IMR-90 (cell line): ENCODE results near the gene H3-3A. TPM values are rescaled to one million over a fixed set of nuclear protein-coding genes. Genes with fewer than 3 reads are reported as not detected.

Experiments
- ATAC-seq: fragments of 200-7000 bp; cut with Tn5 transposase; 2 replicates; pipeline ENCODE4 v1.9.1; 2020; ENCODE audit warnings: low read depth, mild to moderate bottlenecking, moderate library complexity
- BruUV-seq: library from RNA; stranded (reverse); fragments of 400-500 nt; replicated peaks from 2 replicates; lab custom pipeline; 2021; lab: Mats Ljungman, UMichigan
- CTCF ChIA-PET: fragments of 300-600 bp; formaldehyde crosslinking; extraction: SDS; loops from one replicate; lab custom pipeline; 2021; ENCODE audit warnings: antibody characterized with exemption; lab: Yijun Ruan, JAX
- POLR2A ChIA-PET: fragments of 300-600 bp; sonication (Branson Sonifier 250); formaldehyde crosslinking; loops from one replicate; lab custom pipeline; 2022; ENCODE audit warnings: antibody characterized with exemption; ENCODE audit not compliant: unreplicated experiment; lab: Charles Lee
- DNase-seq: peaks from one replicate; pipeline ENCODE4 v3.0.0; 2013
- H2AFZ ChIP-seq: replicated peaks from 2 replicates; pipeline ENCODE3; 2013; ENCODE audit warnings: low read length, mild to moderate bottlenecking; ENCODE audit not compliant: poor library complexity
- H2AK5ac ChIP-seq: 2 replicates; pipeline ENCODE4 v1.6.1; 2013; ENCODE audit warnings: low read depth, low read length, inconsistent platforms
- H2AK9ac ChIP-seq: replicated peaks from 2 replicates; pipeline ENCODE3; 2013; ENCODE audit warnings: mild to moderate bottlenecking, low read depth, low read length, moderate library complexity; ENCODE audit not compliant: poor library complexity
- H2BK120ac ChIP-seq: 2 replicates; pipeline ENCODE4 v1.6.1; 2013; ENCODE audit warnings: low read depth, low read length, inconsistent platforms
- H2BK15ac ChIP-seq: 3 replicates; pipeline ENCODE4 v1.6.1; 2013; ENCODE audit warnings: low read depth, low read length, inconsistent platforms
- H2BK20ac ChIP-seq: 2 replicates; pipeline ENCODE4 v1.6.1; 2013; ENCODE audit warnings: low read depth, mild to moderate bottlenecking, inconsistent platforms, low read length, moderate library complexity
- H2BK5ac ChIP-seq: 2 replicates; pipeline ENCODE4 v1.6.1; 2013; ENCODE audit warnings: mild to moderate bottlenecking, low read depth, low read length, inconsistent platforms; ENCODE audit not compliant: poor library complexity, severe bottlenecking
- H3K14ac ChIP-seq: replicated peaks from 2 replicates; pipeline ENCODE4 v1.6.1; 2013; ENCODE audit warnings: low read depth, low read length, inconsistent platforms
- H3K18ac ChIP-seq: 2 replicates; pipeline ENCODE4 v1.6.1; 2013; ENCODE audit warnings: low read depth, low read length, control low read depth
- H3K23ac ChIP-seq: 2 replicates; pipeline ENCODE4 v1.6.1; 2013; ENCODE audit warnings: low read depth, low read length, inconsistent platforms
- H3K27ac ChIP-seq: 2 replicates; pipeline ENCODE4 v1.5.1; 2013; ENCODE audit warnings: mild to moderate bottlenecking, control low read depth, low read length; ENCODE audit not compliant: insufficient read depth
- H3K27me3 ChIP-seq: 2 replicates; pipeline ENCODE4 v1.6.1; 2013; ENCODE audit warnings: low read length; ENCODE audit not compliant: control insufficient read depth, insufficient read depth
- H3K36me3 ChIP-seq: 2 replicates; pipeline ENCODE4 v1.6.1; 2013; ENCODE audit warnings: low read length, mixed read lengths; ENCODE audit not compliant: control insufficient read depth, insufficient read depth
- H3K4ac ChIP-seq: 2 replicates; pipeline ENCODE4 v1.6.1; 2013; ENCODE audit warnings: low read depth, low read length, inconsistent platforms
- H3K4me1 ChIP-seq: 2 replicates; pipeline ENCODE4 v1.6.1; 2013; ENCODE audit warnings: low read length, mixed read lengths; ENCODE audit not compliant: control insufficient read depth, insufficient read depth
- H3K4me2 ChIP-seq: 2 replicates; pipeline ENCODE4 v1.6.1; 2013; ENCODE audit warnings: low read depth, mild to moderate bottlenecking, control low read depth, low read length, moderate library complexity
- H3K4me3 ChIP-seq: 2 replicates; pipeline ENCODE4 v1.5.1; 2013; ENCODE audit warnings: low read depth, mild to moderate bottlenecking, control low read depth, low read length, moderate library complexity; ENCODE audit not compliant: insufficient read depth
- H3K56ac ChIP-seq: 2 replicates; pipeline ENCODE4 v1.6.1; 2013; ENCODE audit warnings: low read length, inconsistent platforms; ENCODE audit not compliant: insufficient read depth; ENCODE audit errors: extremely low read depth
- H3K79me1 ChIP-seq, 2 experiments: 2 replicates each; pipeline ENCODE4 v1.6.1; 2013; ENCODE audit warnings: low read length in 2 of 2, inconsistent platforms in 1 of 2, low read depth in 1 of 2
- H3K9ac ChIP-seq: 2 replicates; pipeline ENCODE4 v1.6.1; 2013; ENCODE audit warnings: low read depth, low read length, control low read depth
- H3K9me1 ChIP-seq: 2 replicates; pipeline ENCODE4 v1.6.1; 2013; ENCODE audit warnings: low read length, inconsistent platforms; ENCODE audit not compliant: insufficient read depth
- H3K9me3 ChIP-seq: 2 replicates; pipeline ENCODE4 v1.6.1; 2013; ENCODE audit warnings: low read length; ENCODE audit not compliant: control insufficient read depth, insufficient read depth
- H4K20me1 ChIP-seq: 2 replicates; pipeline ENCODE4 v1.6.1; 2013; ENCODE audit warnings: low read length, inconsistent platforms; ENCODE audit not compliant: insufficient read depth
- H4K5ac ChIP-seq: 2 replicates; pipeline ENCODE4 v1.6.1; 2013; ENCODE audit warnings: mild to moderate bottlenecking, low read depth, low read length, control low read depth
- H4K8ac ChIP-seq, 2 experiments: 2 replicates each; pipeline ENCODE4 v1.6.1; 2013; ENCODE audit warnings: low read depth in 2 of 2, low read length in 2 of 2, control low read depth in 1 of 2, inconsistent platforms in 1 of 2
- H4K91ac ChIP-seq: 2 replicates; pipeline ENCODE4 v1.6.1; 2013; ENCODE audit warnings: low read depth, low read length, inconsistent platforms; ENCODE audit not compliant: insufficient read depth
- BHLHE40 ChIP-seq: fragments of 150-350 bp; IDR thresholded peaks from 2 replicates; pipeline ENCODE4 v1.6.1; 2016; ENCODE audit warnings: mild to moderate bottlenecking, low read depth, low read length
- CEBPB ChIP-seq: IDR thresholded peaks from 2 replicates; pipeline ENCODE4 v1.6.1; 2012; ENCODE audit warnings: low read depth, low read length, improper control_type of control experiment
- CHD1 ChIP-seq: IDR thresholded peaks from 2 replicates; pipeline ENCODE4 v1.6.1; 2012; ENCODE audit warnings: low read depth, low read length, improper control_type of control experiment
- FOS ChIP-seq: fragments of 150-350 bp; IDR thresholded peaks from 2 replicates; pipeline ENCODE4 v1.6.1; 2016; ENCODE audit warnings: low read depth, low read length
- MAFK ChIP-seq: IDR thresholded peaks from 2 replicates; pipeline ENCODE4 v1.6.1; 2012; ENCODE audit warnings: low read depth, low read length, improper control_type of control experiment
- MAZ ChIP-seq: IDR thresholded peaks from 2 replicates; pipeline ENCODE4 v1.6.1; 2012; ENCODE audit warnings: low read depth, mild to moderate bottlenecking, low read length, improper control_type of control experiment, moderate library complexity, borderline replicate concordance
- MXI1 ChIP-seq: IDR thresholded peaks from 2 replicates; pipeline ENCODE4 v1.6.1; 2012; ENCODE audit warnings: low read depth, mild to moderate bottlenecking, low read length, moderate library complexity, borderline replicate concordance
- NFE2L2 ChIP-seq: fragments of 150-350 bp; IDR thresholded peaks from 2 replicates; pipeline ENCODE4 v1.6.1; 2016; ENCODE audit warnings: low read depth, mild to moderate bottlenecking, low read length
- POLR2A ChIP-seq: IDR thresholded peaks from 2 replicates; pipeline ENCODE4 v1.6.1; 2012; ENCODE audit warnings: mild to moderate bottlenecking, low read depth, low read length
- RAD21 ChIP-seq: IDR thresholded peaks from 2 replicates; pipeline ENCODE4 v1.6.1; 2012; ENCODE audit warnings: low read length, improper control_type of control experiment
- RCOR1 ChIP-seq: IDR thresholded peaks from 2 replicates; pipeline ENCODE4 v1.6.1; 2012; ENCODE audit warnings: mild to moderate bottlenecking, low read length, improper control_type of control experiment; ENCODE audit not compliant: insufficient replicate concordance
- RFX5 ChIP-seq: IDR thresholded peaks from 2 replicates; pipeline ENCODE4 v1.8.0; 2012; ENCODE audit warnings: low read depth, mild to moderate bottlenecking, low read length, moderate library complexity
- SMC3 ChIP-seq: fragments of 150-350 bp; IDR thresholded peaks from 2 replicates; pipeline ENCODE4 v1.6.1; 2016; ENCODE audit warnings: low read depth, mild to moderate bottlenecking, antibody characterized with exemption, low read length, moderate library complexity
- USF2 ChIP-seq: fragments of 150-350 bp; IDR thresholded peaks from 2 replicates; pipeline ENCODE4 v1.6.1; 2017; ENCODE audit warnings: mild to moderate bottlenecking, antibody characterized with exemption, low read length, low read depth
- WGBS, 2 experiments: methylation state at CpG; one replicate each; pipeline versions ENCODE4 v1.1.5 to v1.1.7; 2013; ENCODE audit warnings: missing lambda C conversion rate in 2 of 2; ENCODE audit not compliant: insufficient read length in 1 of 2; ENCODE audit errors: extremely low coverage in 2 of 2; 5-methylcytosine and 5-hydroxymethylcytosine counted together
- dilution Hi-C: fragments of 300-500 bp; cut with HindIII; formaldehyde crosslinking; loops from one replicate; pipeline ENCODE4 v1.14.3; 2018; ENCODE audit warnings: low sequenced_read_pairs; ENCODE audit not compliant: unreplicated experiment
- in situ Hi-C: fragments of 300-500 bp; cut with MboI; formaldehyde crosslinking; loops from 3 replicates; pipeline ENCODE4 v1.14.3; 2019; ENCODE audit warnings: low sequenced_read_pairs, inconsistent platforms, mixed read lengths
- intact Hi-C: fragments of 100-400 bp; cut with micrococcal nuclease; formaldehyde crosslinking; loops from 2 replicates; pipeline ENCODE4 v1.10.0; 2022
- polyA plus RNA-seq, 3 experiments: library from polyadenylated mRNA; depleted of rRNA; stranded (reverse); fragments of >200 nt; gene quantifications; 2 replicates each; pipeline ENCODE4 v1.2.3, GENCODE V29; 2012; ENCODE audit warnings: low replicate concordance in 1 of 3
- total RNA-seq: library from RNA; depleted of rRNA; stranded (reverse); fragments of >200 nt; gene quantifications from 2 replicates; pipeline ENCODE4 v1.2.3, GENCODE V29; 2012
- TF ChIP-seq, protein P1 (sequence below): conservative IDR thresholded peaks from 2 replicates; pipeline ENCODE4 v1.5.1; 2012; ENCODE audit warnings: mild to moderate bottlenecking, low read depth, low read length, improper control_type of control experiment
- TF ChIP-seq, protein P2 (sequence below): fragments of 150-350 bp; IDR thresholded peaks from 2 replicates; pipeline ENCODE4 v1.6.1; 2016; ENCODE audit warnings: low read depth, mild to moderate bottlenecking, low read length, moderate library complexity, borderline replicate concordance

H3-3A gene
- total and polyA plus RNA-seq, 2 of the 4 experiments (the other 2 are of a cell fraction) = 188 to 256 TPM

DNA sequence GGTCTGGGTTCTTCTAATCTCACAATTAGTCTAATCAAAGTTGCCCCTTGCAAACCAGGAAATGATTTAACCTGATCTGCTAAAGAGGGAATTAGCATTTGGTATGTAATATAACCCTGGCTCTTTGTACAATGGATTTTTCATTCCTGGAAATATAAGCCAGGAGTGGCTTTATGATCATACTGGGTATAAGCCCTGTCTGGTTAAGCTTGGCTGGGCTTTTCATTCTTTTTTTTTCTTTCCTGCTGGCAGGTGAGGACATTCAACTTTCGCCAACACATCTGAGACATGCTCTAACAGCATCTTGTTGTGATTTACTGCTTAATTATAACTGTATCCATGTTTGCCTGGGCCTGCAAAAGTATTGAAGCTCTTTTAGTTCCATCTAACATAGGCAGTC lies 42.9 kb upstream of the H3-3A start:
- TF ChIP-seq RFX5 = no peak
- no peak for TF ChIP-seq RCOR1
- TF ChIP-seq POLR2A = no peak
- TF ChIP-seq BHLHE40 = no peak
- TF ChIP-seq FOS = no peak
- TF ChIP-seq NFE2L2 = no peak
- no peak for TF ChIP-seq MAZ
- no peak for TF ChIP-seq MAFK
- TF ChIP-seq CHD1 = no peak
- TF ChIP-seq RAD21 = no peak
- no peak for TF ChIP-seq USF2
- TF ChIP-seq, protein P1, sequence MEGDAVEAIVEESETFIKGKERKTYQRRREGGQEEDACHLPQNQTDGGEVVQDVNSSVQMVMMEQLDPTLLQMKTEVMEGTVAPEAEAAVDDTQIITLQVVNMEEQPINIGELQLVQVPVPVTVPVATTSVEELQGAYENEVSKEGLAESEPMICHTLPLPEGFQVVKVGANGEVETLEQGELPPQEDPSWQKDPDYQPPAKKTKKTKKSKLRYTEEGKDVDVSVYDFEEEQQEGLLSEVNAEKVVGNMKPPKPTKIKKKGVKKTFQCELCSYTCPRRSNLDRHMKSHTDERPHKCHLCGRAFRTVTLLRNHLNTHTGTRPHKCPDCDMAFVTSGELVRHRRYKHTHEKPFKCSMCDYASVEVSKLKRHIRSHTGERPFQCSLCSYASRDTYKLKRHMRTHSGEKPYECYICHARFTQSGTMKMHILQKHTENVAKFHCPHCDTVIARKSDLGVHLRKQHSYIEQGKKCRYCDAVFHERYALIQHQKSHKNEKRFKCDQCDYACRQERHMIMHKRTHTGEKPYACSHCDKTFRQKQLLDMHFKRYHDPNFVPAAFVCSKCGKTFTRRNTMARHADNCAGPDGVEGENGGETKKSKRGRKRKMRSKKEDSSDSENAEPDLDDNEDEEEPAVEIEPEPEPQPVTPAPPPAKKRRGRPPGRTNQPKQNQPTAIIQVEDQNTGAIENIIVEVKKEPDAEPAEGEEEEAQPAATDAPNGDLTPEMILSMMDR = no peak
- no peak for TF ChIP-seq MXI1
- no peak for TF ChIP-seq SMC3
- TF ChIP-seq, protein P2, sequence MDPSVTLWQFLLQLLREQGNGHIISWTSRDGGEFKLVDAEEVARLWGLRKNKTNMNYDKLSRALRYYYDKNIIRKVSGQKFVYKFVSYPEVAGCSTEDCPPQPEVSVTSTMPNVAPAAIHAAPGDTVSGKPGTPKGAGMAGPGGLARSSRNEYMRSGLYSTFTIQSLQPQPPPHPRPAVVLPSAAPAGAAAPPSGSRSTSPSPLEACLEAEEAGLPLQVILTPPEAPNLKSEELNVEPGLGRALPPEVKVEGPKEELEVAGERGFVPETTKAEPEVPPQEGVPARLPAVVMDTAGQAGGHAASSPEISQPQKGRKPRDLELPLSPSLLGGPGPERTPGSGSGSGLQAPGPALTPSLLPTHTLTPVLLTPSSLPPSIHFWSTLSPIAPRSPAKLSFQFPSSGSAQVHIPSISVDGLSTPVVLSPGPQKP = no peak
- TF ChIP-seq CEBPB = no peak
- Histone ChIP-seq H2AFZ (no peak overlapping the region), H3K56ac (no peak overlapping the region), H3K4ac (no peak overlapping the region), H2BK20ac (no peak overlapping the region), H3K36me3 (no peaks in the 10 kb centered on the region), H3K4me3 (no peak overlapping the region), H3K14ac (no peak overlapping the region), H3K79me1 (no peaks in the 10 kb centered on the region), H2AK5ac (no peak overlapping the region), H3K9ac (no peak overlapping the region), H3K9me3 (no peaks in the 10 kb centered on the region), H3K18ac (no peak overlapping the region), H3K9me1 (no peaks in the 10 kb centered on the region), H4K5ac (no peak overlapping the region), H4K91ac (no peak overlapping the region), H2BK15ac (no peak overlapping the region), H4K8ac (no peak overlapping the region), H4K20me1 (no peaks in the 10 kb centered on the region), H2BK5ac (no peak overlapping the region), H3K27me3 (peaks cover 10% of the 10 kb centered on the region), H2BK120ac (no peak overlapping the region), H3K23ac (no peak overlapping the region), H3K4me2 (no peak overlapping the region), H3K27ac (no peak overlapping the region), H3K4me1 (no peaks in the 10 kb centered on the region), H2AK9ac (no peak overlapping the region)
- ChIA-PET POLR2A (no interaction called here), CTCF (no interaction called here)
- ATAC-seq (no peak), DNase-seq (no peak)
- intact Hi-C loops = no loop called here
- WGBS, 2 experiments = 80% methylated on average over 1 of the region's 1 CpG; no CpG with 5 or more reads in 1 of the 2 experiments
- in situ Hi-C loops = no loop called here
- no TSS peak for BruUV-seq
- dilution Hi-C loops = no loop called here
